Transverse colon (tissue), 4 donors: ENCODE data around the gene LSM8. TPM values are rescaled to one million over a fixed set of nuclear protein-coding genes. Genes with fewer than 3 reads are reported as not detected.
"Not testable (repeated sequence)": the region's sequence is repeated elsewhere in the genome, so short reads cannot be mapped to it uniquely, and the experiment has no call there.

Experiments
- DNase-seq: peaks from one replicate; pipeline ENCODE4 v3.0.0-alpha.2; 2019
- H3K27ac ChIP-seq, 4 donors: fragments of 200-600 bp; sonication (generic); 2 replicates each; pipeline ENCODE4 v1.5.1; 2016 to 2018; ENCODE audit warnings: inconsistent platforms in 4 of 4
- H3K27me3 ChIP-seq: fragments of 200-600 bp; sonication (generic); 2 replicates; pipeline ENCODE4 v1.5.1; 2017; ENCODE audit warnings: inconsistent platforms
- H3K36me3 ChIP-seq, 4 donors: fragments of 200-600 bp; sonication (generic); 2 replicates each; pipeline ENCODE4 v1.5.1; 2017 to 2019; ENCODE audit warnings: inconsistent platforms in 4 of 4
- H3K4me1 ChIP-seq, 4 donors: fragments of 200-600 bp; sonication (generic); 2 replicates each; pipeline ENCODE4 v1.5.1; 2017 to 2020; ENCODE audit warnings: inconsistent platforms in 4 of 4
- H3K4me3 ChIP-seq, 4 donors: fragments of 200-600 bp; sonication (generic); 1 replicate in 1 of 4; 2 replicates in 3 of 4; pipeline versions ENCODE4 v1.5.1 to v1.6.1; 2017 to 2019; ENCODE audit warnings: inconsistent platforms in 4 of 4
- H3K9me3 ChIP-seq, 2 donors: fragments of 200-600 bp; sonication (generic); 2 replicates each; pipeline ENCODE4 v1.5.1; 2017 to 2019; ENCODE audit warnings: inconsistent platforms in 2 of 2
- CTCF ChIP-seq, 5 experiments: fragments of 200-600 bp in 3 of 5; fragments of 450-650 bp in 2 of 5; sonication (generic) in 3 of 5; IDR thresholded peaks; 1 replicate in 2 of 5; 2 replicates in 3 of 5; pipeline ENCODE4 v1.5.1; 2016 to 2017; ENCODE audit warnings: antibody characterized with exemption in 5 of 5, inconsistent platforms in 3 of 5, mild to moderate bottlenecking in 2 of 5, moderate library complexity in 1 of 5
- EP300 ChIP-seq: sonication (generic); formaldehyde crosslinking; IDR thresholded peaks from one replicate; pipeline ENCODE4 v1.6.1; 2017; ENCODE audit warnings: antibody characterized with exemption, low read depth
- POLR2A ChIP-seq: fragments of 450-650 bp; IDR thresholded peaks from one replicate; pipeline ENCODE4 v1.6.1; 2016; ENCODE audit warnings: antibody characterized with exemption, mild to moderate bottlenecking, moderate library complexity
- POLR2AphosphoS5 ChIP-seq, 3 donors: sonication (generic); formaldehyde crosslinking; IDR thresholded peaks; one replicate each; pipeline ENCODE4 v1.6.1; 2016; ENCODE audit warnings: antibody characterized with exemption in 3 of 3
- WGBS, 2 donors: methylation state at CpG; one replicate each; pipeline ENCODE4 v1.1.5; 2018; ENCODE audit warnings: low coverage in 1 of 2; 5-methylcytosine and 5-hydroxymethylcytosine counted together
- in situ Hi-C, 4 donors: fragments of 200-750 bp; cut with MboI; loops; one replicate each; pipeline versions ENCODE4 v1.15.0 to v1.15.1; 2017; ENCODE audit warnings: low sequenced_read_pairs in 3 of 4, low pct_ligation_motif_present in 1 of 4, low pct_unique_long_range_greater_than_20kb in 1 of 4
- intact Hi-C: fragments of 100-400 bp; cut with DNase I; formaldehyde crosslinking; loops from one replicate; pipeline ENCODE4 v1.15.1; 2023; ENCODE audit warnings: low total_unique reads
- total RNA-seq, 4 donors: library from RNA; depleted of rRNA; stranded (reverse); fragments of >200 nt; gene quantifications; one replicate each; pipeline ENCODE4 v1.1.0, GENCODE V29; 2016

LSM8 gene
- 10 to 100 TPM in 3 of 4 donors, 1 to 10 TPM in 1; 6.4 to 43.8 (median 19.3) TPM for total RNA-seq

- TF ChIP-seq POLR2A = peak; percentile 98
- peak; percentile 92 to 97 (median 96) for TF ChIP-seq POLR2AphosphoS5 (IDR thresholded peaks at IDR 0.05)
- no peak for TF ChIP-seq EP300
- 0 to 1% methylated on average over 12 to 46 of the region's 62 CpGs for WGBS, 2 donors
- Histone ChIP-seq H3K4me1 (peaks cover 9 to 35% (median 18%) of the 10 kb centered on the region in 4 donors), H3K36me3 (peaks cover 0 to 9% (median 1%) of the 10 kb centered on the region in 4 donors), H3K27ac (peak within 1 kb of the TSS; percentile 91 to 96 (median 94)), H3K9me3 (no peaks in the 10 kb centered on the region), H3K4me3 (peak within 1 kb of the TSS; percentile 66 to 96 (median 80)), H3K27me3 (no peaks in the 10 kb centered on the region)
- intact Hi-C loops = no loop called here
- peak; percentile 98 for DNase-seq
- in situ Hi-C loops = loop anchor here in 1 of 4 donors (25.0 kb wide), 1 partner anchor 1222 kb away; the partner anchor contains the start of gene ST7
Measured at GRCh38 chr7:118183786-118184564, at the start of gene LSM8. Gene LSM8 (plus strand): TSS chr7:118184164. CDS start chr7:118184224, 60 bp downstream.

DNA sequence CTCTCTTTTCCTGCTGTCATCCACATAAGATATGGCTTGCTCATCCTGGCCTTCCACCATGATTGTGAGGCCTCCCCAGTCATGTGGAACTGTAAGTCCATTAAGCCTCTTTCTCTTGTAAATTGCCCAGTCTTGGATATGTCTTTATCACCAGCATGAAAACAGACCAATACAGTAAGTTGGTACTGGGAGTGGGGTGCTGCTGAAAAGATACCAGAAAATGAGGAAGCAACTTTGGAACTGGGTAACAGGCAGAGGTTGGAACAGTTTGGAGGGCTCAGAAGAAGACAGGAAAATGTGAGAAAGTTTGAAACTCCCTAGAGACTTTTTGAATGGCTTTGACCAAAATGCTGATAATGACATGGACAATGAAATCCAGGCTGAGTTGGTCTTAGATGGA lies 49.5 kb upstream of the LSM8 start:
- H3K27me3 ChIP-seq, H3K27ac ChIP-seq, intact Hi-C loops, H3K4me3 ChIP-seq, in situ Hi-C loops, DNase-seq, H3K9me3 ChIP-seq, H3K4me1 ChIP-seq, H3K36me3 ChIP-seq: not testable (repeated sequence)

DNA sequence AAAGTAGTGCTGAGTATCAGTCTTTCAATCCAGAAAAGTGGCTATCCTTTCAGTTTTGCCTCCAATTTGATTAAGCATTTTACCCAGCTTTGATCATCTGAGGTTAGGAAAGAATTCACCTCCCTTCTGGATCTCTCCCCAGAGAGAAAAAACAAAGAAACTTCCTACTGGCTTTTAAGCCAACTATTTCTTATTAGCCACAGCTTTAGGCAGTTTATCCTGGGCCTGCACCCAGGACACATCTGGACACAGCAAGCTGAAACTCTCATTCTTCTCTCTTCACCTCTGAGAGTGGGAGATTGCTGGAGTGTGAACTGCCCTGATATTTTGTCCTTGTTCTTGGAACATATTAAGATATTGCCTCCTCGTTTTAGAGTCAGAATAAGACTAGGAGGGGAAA lies 43.5 kb upstream of the LSM8 start:
- Histone ChIP-seq H3K27me3 (no peaks in the 10 kb centered on the region), H3K9me3 (no peaks in the 10 kb centered on the region), H3K36me3 (no peaks in the 10 kb centered on the region), H3K4me1 (no peaks in the 10 kb centered on the region), H3K4me3 (no peak overlapping the region), H3K27ac (no peak overlapping the region)
- TF ChIP-seq EP300 = no peak
- no peak for TF ChIP-seq POLR2AphosphoS5 (IDR thresholded peaks at IDR 0.05)
- TF ChIP-seq CTCF (IDR thresholded peaks at IDR 0.05) = no peak
- no peak for TF ChIP-seq POLR2A
- in situ Hi-C loops = no loop called here
- DNase-seq = no peak
- intact Hi-C loops = no loop called here
- WGBS, 2 donors = 64 to 70% methylated on average over 1 of the region's 1 CpG

DNA sequence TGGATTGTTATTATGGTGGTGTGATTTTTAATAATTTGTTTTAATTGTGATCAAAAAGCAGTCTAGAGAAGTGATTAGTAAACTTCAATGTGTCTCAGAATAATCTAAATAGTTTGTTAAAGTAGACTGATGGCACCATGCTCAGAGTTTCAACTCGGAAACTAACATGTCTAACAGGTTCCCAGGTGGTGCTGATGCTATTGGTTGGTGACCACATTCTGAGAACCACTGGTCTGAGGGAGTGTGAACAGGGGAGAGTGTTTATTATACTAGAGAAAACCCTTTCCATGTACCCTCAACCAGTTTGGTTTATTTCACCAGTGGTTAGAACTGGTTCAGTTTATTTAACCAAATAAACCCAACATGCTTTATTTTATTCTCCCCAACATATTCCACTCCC lies 42.0 kb upstream of the LSM8 start:
- no peak for TF ChIP-seq EP300
- TF ChIP-seq POLR2AphosphoS5 (IDR thresholded peaks at IDR 0.05) = no peak
- no peak for TF ChIP-seq POLR2A
- no peak for TF ChIP-seq CTCF (IDR thresholded peaks at IDR 0.05)
- 77% methylated on average over 1 of the region's 1 CpG; no CpG with 5 or more reads in 1 of the 2 donors for WGBS, 2 donors
- Histone ChIP-seq H3K27me3 (no peaks in the 10 kb centered on the region), H3K4me3 (no peak overlapping the region), H3K9me3 (no peaks in the 10 kb centered on the region), H3K4me1 (no peaks in the 10 kb centered on the region), H3K36me3 (no peaks in the 10 kb centered on the region), H3K27ac (no peak overlapping the region)
- no peak for DNase-seq
- in situ Hi-C loops (no loop called here), intact Hi-C loops (no loop called here)

DNA sequence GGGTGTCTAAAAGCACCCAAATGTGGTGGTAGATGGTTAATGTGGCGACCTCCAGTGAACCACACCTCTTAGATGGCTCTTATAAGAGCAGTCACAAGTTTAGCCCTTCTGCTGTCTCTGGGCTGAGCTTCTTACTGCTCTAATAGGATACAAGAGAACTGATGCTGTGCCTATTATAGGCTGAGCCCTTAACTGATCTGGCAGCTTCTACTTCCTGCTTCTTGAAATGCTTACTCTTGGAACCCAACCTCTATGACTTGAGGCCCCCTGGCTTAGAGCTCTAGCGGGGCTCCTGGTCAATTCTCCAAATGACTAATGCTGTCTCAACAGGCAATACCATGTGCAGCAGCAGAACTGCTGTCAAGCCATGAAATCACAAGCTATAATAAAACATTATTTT lies 35.0 kb upstream of the LSM8 start:
- H3K27ac ChIP-seq = no peak overlapping the region
- H3K4me3 ChIP-seq = no peak overlapping the region
- no peak for DNase-seq
- in situ Hi-C loops = no loop called here
- TF ChIP-seq EP300 = no peak
- TF ChIP-seq CTCF (IDR thresholded peaks at IDR 0.05) = no peak
- TF ChIP-seq POLR2A = no peak
- TF ChIP-seq POLR2AphosphoS5 (IDR thresholded peaks at IDR 0.05) = no peak
- H3K4me1 ChIP-seq = no peaks in the 10 kb centered on the region
- whole genome bisulfite sequencing, 2 donors = 0 to 58% methylated on average over 1 to 2 of the region's 2 CpGs
- no peaks in the 10 kb centered on the region for H3K9me3 ChIP-seq
- H3K27me3 ChIP-seq = no peaks in the 10 kb centered on the region
- intact Hi-C loops = no loop called here
- no peaks in the 10 kb centered on the region for H3K36me3 ChIP-seq
